Bronchus fibroblast of lung (primary cell): ENCODE data around the gene SSX5. TPM values are rescaled to one million over a fixed set of nuclear protein-coding genes. Genes with fewer than 3 reads are reported as not detected.

Experiments used
- total RNA-seq: library from RNA; depleted of rRNA; stranded (reverse); fragments of >200 nt; gene quantifications from 2 replicates; pipeline ENCODE4 v1.2.3, GENCODE V29; 2015

The SSX5 gene
- not detected in 2 replicates for total RNA-seq

GRCh38 chrX:48196745-48197201 lies at the start of gene SSX5:
Gene SSX5, minus strand, starts transcription at chrX:48196795. Its CDS starts 1,437 bp downstream, at chrX:48195358.

Other genes starting within 250 kb of the SSX5 start
- gene ZNF182, start 192.8 kb downstream of the SSX5 start, total RNA-seq: 1.9 and 2.0 TPM in 2 replicates
- gene SPACA5, start 189.8 kb downstream of the SSX5 start, total RNA-seq: not detected in 2 replicates
- 0.45 and 1.3 TPM in 2 replicates for gene ZNF630, start 125.2 kb downstream of the SSX5 start, total RNA-seq
- not detected in 2 replicates for gene SPACA5B, start 66.2 kb downstream of the SSX5 start, total RNA-seq
- not detected in 2 replicates for gene SSX1, start 58.6 kb upstream of the SSX5 start, total RNA-seq
- gene SSX3, start 159.9 kb upstream of the SSX5 start, total RNA-seq: not detected in 2 replicates
- not detected in 2 replicates for gene SSX4, start 186.7 kb upstream of the SSX5 start, total RNA-seq
- not detected in 2 replicates for gene SSX4B, start 215.2 kb upstream of the SSX5 start, total RNA-seq